Neuronal stem cell (in vitro differentiated cells): Measurements from ENCODE around the gene MED13L.

Experiments
- DNase-seq: peaks from one replicate; pipeline ENCODE4 v3.0.0-alpha.2; 2013; ENCODE audit warnings: low spot score
- H2AFZ ChIP-seq: one replicate; pipeline ENCODE4 v1.6.1; 2013; ENCODE audit warnings: mild to moderate bottlenecking, low read length, inconsistent platforms
- H2AK5ac ChIP-seq: 2 replicates; pipeline ENCODE4 v1.6.1; 2013; ENCODE audit warnings: low read depth, mild to moderate bottlenecking, inconsistent platforms, low read length, moderate library complexity, mixed read lengths
- H2BK120ac ChIP-seq: 2 replicates; pipeline ENCODE4 v1.6.1; 2013; ENCODE audit warnings: low read depth, mild to moderate bottlenecking, inconsistent platforms, low read length, moderate library complexity, mixed read lengths
- H2BK12ac ChIP-seq: one replicate; pipeline ENCODE4 v1.6.1; 2013; ENCODE audit warnings: low read length, inconsistent platforms
- H2BK15ac ChIP-seq: 2 replicates; pipeline ENCODE4 v1.6.1; 2013; ENCODE audit warnings: mild to moderate bottlenecking, low read length, inconsistent platforms, mixed read lengths
- H2BK5ac ChIP-seq: one replicate; pipeline ENCODE4 v1.6.1; 2013; ENCODE audit warnings: inconsistent platforms, mild to moderate bottlenecking, low read length, moderate library complexity
- H3K14ac ChIP-seq: one replicate; pipeline ENCODE4 v1.6.1; 2013; ENCODE audit warnings: low read length, inconsistent platforms
- H3K18ac ChIP-seq: 2 replicates; pipeline ENCODE4 v1.6.1; 2013; ENCODE audit warnings: low read length, inconsistent platforms
- H3K23ac ChIP-seq: 2 replicates; pipeline ENCODE4 v1.6.1; 2013; ENCODE audit warnings: low read depth, mild to moderate bottlenecking, mixed read lengths, low read length, inconsistent platforms; ENCODE audit not compliant: poor library complexity
- H3K27ac ChIP-seq: replicated peaks from 3 replicates; pipeline ENCODE4 v1.5.1; 2013; ENCODE audit warnings: low read length, inconsistent platforms
- H3K27me3 ChIP-seq, 3 experiments: 2 replicates each; pipeline ENCODE4 v1.6.1; 2013; ENCODE audit warnings: low read length in 3 of 3, mild to moderate bottlenecking in 2 of 3, inconsistent platforms in 1 of 3, low read depth in 1 of 3, mixed read lengths in 1 of 3, moderate library complexity in 1 of 3; ENCODE audit not compliant: control insufficient read depth in 3 of 3, insufficient read depth in 3 of 3
- H3K36me3 ChIP-seq, 2 donors: replicated peaks in 1 of 2; 2 replicates each; pipeline ENCODE4 v1.6.1; 2013; ENCODE audit warnings: low read length in 2 of 2; ENCODE audit not compliant: control insufficient read depth in 2 of 2, insufficient read depth in 2 of 2
- H3K4ac ChIP-seq: 2 replicates; pipeline ENCODE4 v1.6.1; 2013; ENCODE audit warnings: inconsistent platforms, mild to moderate bottlenecking, low read length, moderate library complexity
- H3K4me1 ChIP-seq, 2 donors: 1 replicate in 1 of 2; 2 replicates in 1 of 2; pipeline ENCODE4 v1.6.1; 2013; ENCODE audit warnings: low read length in 2 of 2, low read depth in 1 of 2; ENCODE audit not compliant: control insufficient read depth in 2 of 2, insufficient read depth in 1 of 2
- H3K4me2 ChIP-seq: one replicate; pipeline ENCODE4 v1.6.1; 2013; ENCODE audit warnings: mild to moderate bottlenecking, low read length, inconsistent platforms; ENCODE audit not compliant: insufficient read depth, poor library complexity, severe bottlenecking
- H3K4me3 ChIP-seq, 2 donors: 2 replicates each; pipeline ENCODE4 v1.5.1; 2013; ENCODE audit warnings: low read length in 2 of 2, mild to moderate bottlenecking in 2 of 2, inconsistent platforms in 1 of 2, moderate library complexity in 1 of 2
- H3K79me1 ChIP-seq: one replicate; pipeline ENCODE4 v1.6.1; 2013; ENCODE audit warnings: low read depth, mild to moderate bottlenecking, inconsistent platforms, low read length, moderate library complexity
- H3K9ac ChIP-seq: one replicate; pipeline ENCODE4 v1.6.1; 2013; ENCODE audit warnings: mild to moderate bottlenecking, low read depth, low read length, inconsistent platforms; ENCODE audit not compliant: poor library complexity
- H3K9me3 ChIP-seq, 2 donors: replicated peaks in 1 of 2; 2 replicates each; pipeline versions ENCODE3 to v1.6.1; 2013; ENCODE audit warnings: low read length in 2 of 2, mild to moderate bottlenecking in 2 of 2, inconsistent platforms in 1 of 2, low read depth in 1 of 2, mixed read lengths in 1 of 2, moderate library complexity in 1 of 2; ENCODE audit not compliant: control insufficient read depth in 2 of 2, insufficient read depth in 1 of 2
- H4K8ac ChIP-seq: one replicate; pipeline ENCODE4 v1.6.1; 2013; ENCODE audit warnings: low read depth, mild to moderate bottlenecking, inconsistent platforms, low read length, moderate library complexity
- H4K91ac ChIP-seq: one replicate; pipeline ENCODE4 v1.6.1; 2013; ENCODE audit warnings: low read length, low read depth, mild to moderate bottlenecking, inconsistent platforms; ENCODE audit not compliant: poor library complexity
- WGBS, 2 donors: extraction: QIAGEN DNeasy Blood & Tissue Kit; methylation state at CpG; one replicate each; pipeline ENCODE4 v1.1.7; 2013; ENCODE audit warnings: missing lambda C conversion rate in 2 of 2, mixed read lengths in 1 of 2; ENCODE audit not compliant: insufficient read length in 2 of 2, insufficient replicate concordance in 1 of 2; ENCODE audit errors: extremely low coverage in 2 of 2; 5-methylcytosine and 5-hydroxymethylcytosine counted together

Gene MED13L

GRCh38 chr12:115956659-115957058, 320.8 kb downstream of the MED13L start:
- H3K9ac ChIP-seq: no peak overlapping the region
- no peak overlapping the region for H2BK12ac ChIP-seq
- H3K4me1 ChIP-seq: peaks cover 0 to 4% of the 10 kb centered on the region in 2 donors
- no peak overlapping the region for H2AK5ac ChIP-seq
- H3K27ac ChIP-seq: no peak overlapping the region
- no peak overlapping the region for H4K8ac ChIP-seq
- H3K23ac ChIP-seq: no peak overlapping the region
- H3K9me3 ChIP-seq: no peaks in the 10 kb centered on the region
- H3K18ac ChIP-seq: no peak overlapping the region
- DNase-seq: no peak
- H3K4me3 ChIP-seq: no peak overlapping the region
- H2BK15ac ChIP-seq: no peak overlapping the region
- no peak overlapping the region for H4K91ac ChIP-seq
- no peak overlapping the region for H3K14ac ChIP-seq
- H2BK5ac ChIP-seq: no peak overlapping the region
- H2BK120ac ChIP-seq: no peak overlapping the region
- H3K27me3 ChIP-seq: no peaks in the 10 kb centered on the region
- H3K4ac ChIP-seq: no peak overlapping the region
- H3K36me3 ChIP-seq: peaks cover 13 to 44% of the 10 kb centered on the region in 2 donors
- no peak overlapping the region for H3K4me2 ChIP-seq
- WGBS, 2 donors: no CpG with 5 or more reads among the region's 4 CpGs
- no peaks in the 10 kb centered on the region for H3K79me1 ChIP-seq
- no peak overlapping the region for H2AFZ ChIP-seq

DNA sequence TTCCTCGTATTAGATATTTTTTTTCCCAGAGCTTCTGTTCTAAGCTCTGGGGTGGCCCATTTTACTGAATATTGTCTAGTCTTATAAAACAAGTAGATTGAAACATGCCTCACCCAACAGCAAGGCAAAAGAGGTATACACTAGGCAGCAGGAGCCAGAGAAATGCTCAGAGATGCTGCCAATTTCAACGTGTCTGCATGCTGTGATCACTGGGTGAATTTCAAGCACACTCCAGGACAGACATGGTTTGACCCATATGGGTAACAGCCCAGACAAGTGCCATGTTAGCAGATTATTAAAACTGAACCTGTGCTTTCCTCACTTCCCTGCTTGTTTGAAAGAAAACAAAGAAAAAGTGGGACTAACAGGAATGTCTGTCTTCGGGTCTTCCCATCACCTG, 321.3 kb downstream of the MED13L start:
- no peak overlapping the region for H3K4me2 ChIP-seq
- H2BK120ac ChIP-seq: no peak overlapping the region
- H2BK12ac ChIP-seq: no peak overlapping the region
- H2AK5ac ChIP-seq: no peak overlapping the region
- WGBS, 2 donors: no CpG with 5 or more reads among the region's 3 CpGs
- H2AFZ ChIP-seq: no peak overlapping the region
- H3K23ac ChIP-seq: no peak overlapping the region
- peaks cover 11 to 40% of the 10 kb centered on the region in 2 donors for H3K36me3 ChIP-seq
- H3K4me1 ChIP-seq: peaks cover 0 to 4% of the 10 kb centered on the region in 2 donors
- H3K9me3 ChIP-seq: no peaks in the 10 kb centered on the region
- no peak overlapping the region for H3K14ac ChIP-seq
- no peak for DNase-seq
- no peak overlapping the region for H3K9ac ChIP-seq
- no peaks in the 10 kb centered on the region for H3K27me3 ChIP-seq
- H2BK5ac ChIP-seq: no peak overlapping the region
- no peak overlapping the region for H4K91ac ChIP-seq
- no peak overlapping the region for H3K4ac ChIP-seq
- no peak overlapping the region for H4K8ac ChIP-seq
- H3K79me1 ChIP-seq: no peaks in the 10 kb centered on the region
- no peak overlapping the region for H3K18ac ChIP-seq
- no peak overlapping the region for H3K4me3 ChIP-seq
- no peak overlapping the region for H3K27ac ChIP-seq
- H2BK15ac ChIP-seq: no peak overlapping the region

DNA sequence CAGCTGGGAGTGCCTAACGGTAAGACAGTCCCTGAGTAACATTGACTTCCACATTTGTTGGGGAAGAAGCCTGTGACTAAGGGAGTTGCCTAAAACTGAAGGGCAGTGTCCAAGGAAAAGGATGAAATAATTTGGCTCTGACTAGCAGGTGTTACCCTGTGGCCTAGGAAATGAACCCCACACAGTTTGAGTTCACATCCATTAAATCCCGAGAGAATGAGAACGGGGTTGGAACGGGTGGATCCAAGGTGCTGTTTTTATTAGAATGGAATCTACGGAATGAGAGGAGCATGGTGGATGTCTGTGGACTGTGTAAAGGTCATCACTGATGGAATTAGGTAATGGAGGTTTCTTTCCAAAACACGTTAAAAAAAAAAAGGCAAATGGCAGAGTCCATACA, 324.0 kb downstream of the MED13L start:
- H3K18ac ChIP-seq: no peak overlapping the region
- no peaks in the 10 kb centered on the region for H3K79me1 ChIP-seq
- no peak overlapping the region for H2BK15ac ChIP-seq
- no peak for DNase-seq
- H3K4me1 ChIP-seq: peaks cover 0 to 5% of the 10 kb centered on the region in 2 donors
- H3K27me3 ChIP-seq: no peaks in the 10 kb centered on the region
- H3K4me3 ChIP-seq: no peak overlapping the region
- no CpG with 5 or more reads among the region's 6 CpGs for WGBS, 2 donors
- no peak overlapping the region for H2BK5ac ChIP-seq
- H3K36me3 ChIP-seq: peaks cover 6 to 16% of the 10 kb centered on the region in 2 donors
- no peak overlapping the region for H2AK5ac ChIP-seq
- no peak overlapping the region for H3K23ac ChIP-seq
- no peak overlapping the region for H3K9ac ChIP-seq
- H3K9me3 ChIP-seq: no peaks in the 10 kb centered on the region
- H2BK12ac ChIP-seq: no peak overlapping the region
- H2BK120ac ChIP-seq: no peak overlapping the region
- no peak overlapping the region for H3K27ac ChIP-seq
- H2AFZ ChIP-seq: no peak overlapping the region
- no peak overlapping the region for H3K4me2 ChIP-seq
- no peak overlapping the region for H3K4ac ChIP-seq
- no peak overlapping the region for H4K8ac ChIP-seq
- no peak overlapping the region for H4K91ac ChIP-seq
- no peak overlapping the region for H3K14ac ChIP-seq

DNA sequence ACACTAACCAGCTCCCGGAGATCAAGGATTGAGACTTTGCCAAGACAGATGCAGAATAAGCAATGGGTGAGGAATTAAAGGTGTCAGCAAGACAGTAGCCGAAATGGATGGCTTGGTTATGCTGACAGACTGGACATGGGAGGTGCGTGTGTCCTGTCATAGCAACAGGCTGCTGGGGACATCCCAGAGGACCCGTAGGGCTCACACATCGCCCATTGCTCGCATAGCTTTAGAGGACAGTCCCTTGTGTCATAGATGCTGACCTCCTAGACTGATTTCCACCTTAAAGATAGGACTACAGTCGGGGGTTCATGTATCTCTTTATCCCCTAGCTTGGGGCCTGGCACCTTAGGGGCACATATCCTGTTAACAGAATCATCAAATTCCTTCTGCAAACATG, 324.5 kb downstream of the MED13L start:
- Histone ChIP-seq H3K4ac (no peak overlapping the region), H3K14ac (no peak overlapping the region), H4K91ac (no peak overlapping the region), H4K8ac (no peak overlapping the region), H3K18ac (no peak overlapping the region), H2BK120ac (no peak overlapping the region), H3K27me3 (no peaks in the 10 kb centered on the region), H3K9me3 (no peaks in the 10 kb centered on the region), H3K79me1 (no peaks in the 10 kb centered on the region), H2BK12ac (no peak overlapping the region), H2AK5ac (no peak overlapping the region), H3K23ac (no peak overlapping the region), H3K4me1 (peaks cover 0 to 9% of the 10 kb centered on the region in 2 donors), H2BK5ac (no peak overlapping the region), H2BK15ac (no peak overlapping the region), H3K4me2 (no peak overlapping the region), H3K9ac (no peak overlapping the region), H3K27ac (no peak overlapping the region), H3K4me3 (no peak overlapping the region), H2AFZ (no peak overlapping the region), H3K36me3 (peaks cover 4 to 12% of the 10 kb centered on the region in 2 donors)
- no peak for DNase-seq
- no CpG with 5 or more reads among the region's 7 CpGs for WGBS, 2 donors
